Activated CD4-positive, CD25-positive, alpha-beta regulatory T cell treated with anti-CD3 and anti-CD28 coated beads, Interleukin-2, amount 50 U/mL, for 24 hours (primary cell): ENCODE measurements around the gene IQCK.
"Not testable (repeated sequence)": the region's sequence is repeated elsewhere in the genome, so short reads cannot be mapped to it uniquely, and the experiment has no call there.

Experiments used
- ATAC-seq, 2 donors: fragments of 150-1000 bp; cut with Tn5 transposase; one replicate each; pipeline ENCODE4 v1.10.0; 2021; ENCODE audit warnings: mild to moderate bottlenecking in 1 of 2, moderate library complexity in 1 of 2

The IQCK gene

DNA sequence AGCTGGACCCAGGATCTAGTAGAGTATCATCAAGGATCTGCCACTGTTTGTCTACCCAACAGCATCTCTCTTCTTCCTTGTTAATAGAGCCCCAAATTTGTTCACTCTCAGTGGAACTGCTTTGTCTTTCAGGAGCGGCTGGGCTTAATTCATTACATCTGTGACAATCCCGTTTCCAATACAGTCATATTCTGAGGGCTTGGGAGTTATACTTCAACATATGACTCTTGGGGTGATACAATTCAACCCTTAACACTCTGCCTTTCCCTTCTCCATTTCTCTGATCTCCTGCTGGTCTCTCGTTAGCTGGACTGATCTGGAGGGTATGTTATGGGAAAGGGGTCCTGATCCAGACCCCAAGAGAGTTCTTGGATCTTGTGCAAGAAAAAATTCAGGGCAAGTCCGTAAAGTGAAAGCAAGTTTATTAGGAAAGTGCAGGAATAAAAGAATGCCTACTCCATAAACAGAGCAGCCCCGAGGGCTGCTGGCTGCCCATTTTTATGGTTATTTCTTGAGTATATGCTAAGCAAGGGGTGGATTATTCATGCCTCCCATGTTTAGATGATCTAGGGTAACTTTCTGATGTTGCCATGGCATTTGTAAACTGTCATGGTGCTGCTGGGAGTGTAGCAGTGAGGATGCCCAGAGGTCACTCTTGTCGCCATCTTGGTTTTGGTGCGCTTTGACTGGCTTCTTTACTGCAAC lies 42.4 kb downstream of the IQCK start:
- ATAC-seq = no peak

- ATAC-seq = no peak
Measured at GRCh38 chr16:19765860-19766553, 47.9 kb downstream of the IQCK start.

DNA sequence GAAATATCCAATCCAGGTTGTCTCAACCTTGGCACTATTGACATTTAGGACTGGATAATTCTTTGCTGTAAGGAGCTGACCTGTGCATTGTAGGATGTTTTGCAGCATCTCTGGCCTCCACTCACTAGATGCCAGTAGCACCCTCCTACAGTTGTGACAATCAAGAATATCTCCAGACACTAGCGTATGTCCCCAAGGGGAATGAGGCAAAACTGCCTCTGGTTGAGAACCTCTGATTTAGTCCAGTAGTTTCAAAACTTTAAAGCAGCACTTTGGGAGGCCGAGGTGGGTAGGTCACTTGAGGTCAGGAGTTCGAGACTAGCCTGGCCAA lies 48.4 kb downstream of the IQCK start:
- no peak for ATAC-seq

DNA sequence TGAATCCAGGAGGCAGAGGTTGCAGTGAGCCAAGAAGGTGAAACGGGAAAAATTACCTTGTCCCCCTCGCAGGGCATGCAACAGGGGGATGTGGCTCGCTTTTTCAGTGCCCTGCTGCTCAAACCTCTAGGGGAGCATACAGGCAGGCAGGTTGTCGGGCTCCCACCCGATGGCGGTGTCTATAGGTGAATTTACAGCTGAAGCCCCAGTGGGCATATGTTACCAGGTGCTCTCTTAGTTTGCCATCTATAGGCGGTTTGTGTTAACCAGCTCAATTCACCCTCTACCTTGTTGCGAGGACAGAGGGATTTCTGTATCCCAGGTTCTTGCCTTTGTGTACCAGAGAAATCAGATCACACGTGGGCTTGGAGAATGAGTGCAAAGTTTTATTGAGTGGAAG lies 48.9 kb downstream of the IQCK start:
- ATAC-seq = no peak

DNA sequence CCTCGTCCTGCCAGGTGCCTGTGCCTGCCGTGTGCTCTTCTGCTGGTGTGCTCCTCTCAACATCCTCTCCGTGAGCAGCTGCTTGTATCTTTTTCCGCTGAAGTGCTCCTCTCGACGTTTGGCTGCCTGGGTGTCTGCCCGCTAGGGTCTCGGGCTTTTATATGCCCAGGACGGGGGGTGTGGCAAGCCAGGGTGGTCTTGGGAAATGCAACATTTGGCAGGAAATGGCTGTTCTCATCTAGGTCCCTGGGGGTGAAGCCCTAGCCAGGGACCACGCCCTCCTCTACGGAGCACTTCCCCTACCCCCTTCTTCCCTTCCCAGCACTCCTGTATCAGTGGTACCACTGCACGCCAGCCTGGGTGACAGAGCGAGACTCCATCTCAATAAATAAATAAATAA lies 49.4 kb downstream of the IQCK start:
- ATAC-seq = no peak

- no peak for ATAC-seq
Measured at GRCh38 chr16:19769239-19769638, 51.2 kb downstream of the IQCK start.

DNA sequence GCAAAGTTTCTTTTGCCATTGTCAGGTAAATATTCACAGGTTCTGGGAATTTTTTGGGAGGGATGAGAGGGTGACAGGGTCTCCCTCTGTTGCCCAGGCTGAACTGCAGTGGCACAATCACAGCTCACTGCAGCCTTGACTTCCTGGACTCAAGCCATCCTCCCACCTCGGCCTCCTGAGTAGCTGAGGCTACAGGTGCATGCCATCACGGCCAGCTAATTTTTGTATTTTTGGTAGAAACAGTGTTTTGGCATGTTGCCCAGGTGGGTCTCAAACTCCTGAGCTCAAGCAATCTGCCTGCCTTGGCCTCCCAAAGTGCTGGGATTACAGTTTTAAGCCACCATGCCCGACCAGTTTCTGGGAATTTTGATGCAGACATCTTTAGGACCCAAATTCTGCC lies 53.0 kb downstream of the IQCK start:
- ATAC-seq = no peak

GRCh38 chr16:19771796-19772195 lies 53.7 kb downstream of the IQCK start:
- no peak for ATAC-seq

GRCh38 chr16:19774024-19774423 lies 56.0 kb downstream of the IQCK start:
- no peak for ATAC-seq

DNA sequence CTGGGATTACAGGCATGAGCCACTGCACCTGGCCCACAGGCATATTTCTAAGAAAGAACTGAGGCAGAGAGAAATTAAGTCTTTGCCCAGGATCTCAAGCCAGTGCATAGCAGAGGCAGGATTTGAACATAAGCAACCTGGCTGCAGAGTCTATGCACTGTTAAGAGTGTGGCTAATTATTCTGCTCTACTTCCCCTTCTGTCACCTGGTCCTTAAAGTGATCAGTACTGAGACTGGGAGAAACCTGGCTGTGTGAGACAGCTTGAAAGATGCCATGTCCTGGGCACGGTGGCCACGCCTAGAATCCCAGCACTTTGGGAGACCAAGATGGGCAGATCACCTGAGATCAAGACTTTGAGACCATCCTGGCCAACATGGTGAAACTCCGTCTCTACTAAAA lies 58.1 kb downstream of the IQCK start:
- ATAC-seq = no peak

DNA sequence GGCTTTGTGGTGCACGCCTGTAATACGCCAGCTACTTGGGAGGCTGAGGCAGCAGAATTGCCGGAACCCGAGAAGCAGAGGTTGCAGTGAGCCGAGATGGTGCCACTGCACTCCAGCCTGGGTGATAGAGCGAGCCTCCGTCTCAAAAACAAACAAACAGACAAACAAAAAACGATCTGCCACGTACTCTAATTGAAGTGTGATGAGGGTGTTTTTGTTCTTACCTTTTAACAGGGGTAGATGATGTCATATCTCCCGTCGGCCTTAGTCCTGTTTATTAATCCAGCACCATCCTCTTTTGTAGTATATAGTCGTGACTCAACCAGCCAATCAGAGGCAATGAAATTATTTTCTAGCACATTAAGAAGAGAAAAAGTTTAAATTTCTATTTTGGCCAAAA lies 58.5 kb downstream of the IQCK start:
- no peak for ATAC-seq

DNA sequence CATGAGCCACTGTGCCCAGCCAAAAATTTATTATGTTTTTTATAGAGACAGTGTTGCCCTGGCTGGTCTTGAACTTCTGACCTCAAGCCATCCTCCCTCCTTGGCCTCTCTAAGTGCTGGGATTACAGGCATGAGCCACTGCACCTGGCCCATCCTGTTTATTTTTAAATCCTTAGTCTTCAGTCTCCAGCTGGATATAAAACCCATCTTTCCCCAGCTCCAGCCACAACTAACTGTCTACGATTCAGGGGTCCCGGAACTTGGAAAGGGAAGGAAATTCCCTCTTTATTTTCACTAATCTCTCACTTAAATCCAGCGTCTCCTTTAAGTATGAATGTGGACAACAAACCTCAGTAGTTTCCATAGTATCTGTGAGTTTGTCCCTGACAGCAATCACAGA lies 62.2 kb downstream of the IQCK start:
- no peak for ATAC-seq

- ATAC-seq = no peak
Measured at GRCh38 chr16:19781226-19781625, 63.2 kb downstream of the IQCK start.

DNA sequence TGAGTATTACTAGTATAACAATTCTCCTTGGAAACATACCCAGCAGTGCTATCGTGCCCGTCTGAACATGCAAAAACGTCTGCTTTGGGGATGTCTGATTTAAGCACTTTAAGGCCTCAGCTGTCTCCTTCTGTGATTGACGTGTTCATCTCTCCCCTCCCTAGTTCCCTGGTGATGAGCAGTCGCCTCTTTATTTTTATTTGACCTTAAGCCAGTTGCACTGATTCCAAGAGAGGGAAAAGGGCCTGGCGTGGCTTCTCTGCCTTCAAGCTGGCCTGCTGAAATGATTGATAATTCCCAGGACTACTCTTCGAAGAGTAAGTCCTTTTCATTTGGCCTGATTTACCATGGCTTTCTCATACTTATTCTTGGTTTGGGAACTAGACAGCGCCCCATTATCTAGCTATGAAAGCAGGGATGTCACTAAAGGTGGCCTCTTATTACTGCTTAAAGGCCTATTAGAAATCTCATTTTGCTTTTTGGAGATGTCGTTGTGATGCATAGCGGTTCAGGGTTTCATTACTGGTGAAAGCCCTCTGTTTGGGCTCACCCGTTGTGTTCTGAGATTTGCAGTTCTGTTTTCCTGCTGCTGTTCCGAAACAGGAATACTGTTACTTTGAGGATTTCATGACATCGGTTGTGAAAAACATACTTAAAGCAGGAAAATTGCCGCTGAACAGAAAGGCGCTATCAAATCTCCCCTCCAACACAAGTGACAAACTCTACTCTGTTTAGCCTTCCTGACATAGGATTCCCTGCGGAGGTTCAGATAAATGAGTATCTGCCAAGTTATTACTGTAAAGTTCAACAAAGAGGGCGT lies 65.5 kb downstream of the IQCK start:
- ATAC-seq = no peak

GRCh38 chr16:19784183-19784736 lies 66.2 kb downstream of the IQCK start:
- ATAC-seq = no peak

GRCh38 chr16:19785081-19785480 lies 67.0 kb downstream of the IQCK start:
- ATAC-seq = no peak

DNA sequence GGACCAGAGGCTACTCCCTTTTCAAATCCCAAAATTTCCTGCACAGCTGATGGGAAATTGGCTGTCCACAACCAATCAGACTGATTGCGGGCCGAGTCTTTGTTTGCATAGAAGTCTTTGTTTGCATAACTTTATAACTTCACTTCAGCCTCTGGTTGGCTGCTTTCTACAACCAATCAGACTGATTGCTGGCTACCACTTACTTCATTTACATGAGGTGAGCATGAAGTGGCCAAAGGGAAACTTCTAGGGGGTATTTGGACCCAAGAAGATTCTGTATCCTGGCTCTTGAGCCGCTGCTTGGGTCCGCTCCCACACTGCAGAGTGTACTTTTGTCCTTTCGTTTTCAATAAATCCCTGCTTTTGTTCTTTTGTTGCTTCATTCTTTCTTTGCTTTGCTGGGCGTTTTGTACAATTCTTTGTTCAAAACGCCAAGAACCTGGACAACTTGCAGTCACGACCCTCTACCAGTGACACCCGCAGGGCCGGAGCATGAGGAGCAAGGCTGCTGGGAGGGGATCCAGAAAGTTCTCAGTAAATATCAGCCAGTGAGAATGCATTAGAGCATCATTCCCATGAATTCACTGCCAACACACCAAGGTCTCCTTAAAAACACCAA lies 67.5 kb downstream of the IQCK start:
- ATAC-seq = no peak

DNA sequence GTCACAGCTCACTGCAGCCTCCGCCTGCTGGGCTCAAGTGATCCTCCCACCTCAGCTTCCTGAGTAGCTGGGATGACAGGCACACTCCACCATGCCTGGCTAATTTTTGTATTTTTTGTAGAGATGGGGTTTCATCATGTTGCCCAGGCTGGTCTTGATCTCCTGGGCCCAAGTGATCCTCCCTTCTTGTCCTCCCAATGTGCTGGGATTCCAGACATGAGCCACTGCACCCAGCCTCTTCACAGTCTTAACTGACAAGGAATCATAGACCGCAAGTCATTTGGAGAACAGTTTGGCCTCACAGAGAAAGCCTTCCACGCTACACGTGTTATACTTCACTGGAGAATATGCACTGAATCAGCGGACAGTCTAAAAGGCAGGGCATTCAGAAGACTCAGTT lies 83.3 kb downstream of the IQCK start:
- not testable (repeated sequence) for ATAC-seq

GRCh38 chr16:19801824-19802223 lies 83.8 kb downstream of the IQCK start:
- ATAC-seq = not testable (repeated sequence)

GRCh38 chr16:19802612-19803011 lies 84.5 kb downstream of the IQCK start:
- ATAC-seq = no peak

DNA sequence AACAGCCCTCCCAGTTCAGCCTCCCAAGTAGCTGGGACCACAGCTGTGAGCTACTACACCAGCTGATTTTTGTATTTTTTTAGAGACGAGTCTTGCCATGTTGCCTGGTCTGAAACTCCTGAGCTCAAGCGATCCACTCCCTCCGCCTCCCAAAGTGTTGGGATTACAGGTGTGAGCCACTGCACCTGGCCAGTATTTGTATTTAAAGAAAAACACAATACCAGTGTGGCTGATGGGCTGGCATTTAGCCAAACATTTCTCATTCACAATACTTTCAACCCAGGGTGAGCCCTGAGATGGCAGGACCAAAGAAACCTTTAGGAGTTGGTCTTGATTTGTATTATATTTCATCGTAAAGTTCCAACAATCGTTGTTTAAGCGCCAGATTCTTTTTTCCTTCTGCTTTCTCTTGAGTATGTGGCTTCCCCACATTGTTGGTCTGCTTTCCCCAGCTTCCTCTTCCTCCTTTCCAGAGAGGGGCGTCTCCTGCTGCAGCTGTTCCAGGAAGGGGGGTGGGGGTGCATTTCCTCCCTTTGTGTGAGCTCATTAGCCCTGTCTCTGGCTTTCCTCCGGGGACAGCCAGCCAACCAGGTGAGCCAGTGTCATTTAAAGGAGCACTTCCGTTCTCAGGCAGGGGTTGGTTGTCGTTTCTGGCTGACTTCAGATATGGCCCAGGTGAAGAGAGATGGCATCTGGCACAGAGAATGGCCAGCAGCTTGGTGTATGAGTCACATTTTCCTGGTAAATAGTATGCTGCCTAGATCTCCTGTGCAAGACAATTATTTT lies 86.7 kb downstream of the IQCK start:
- ATAC-seq = peak; percentile 32 to 70

DNA sequence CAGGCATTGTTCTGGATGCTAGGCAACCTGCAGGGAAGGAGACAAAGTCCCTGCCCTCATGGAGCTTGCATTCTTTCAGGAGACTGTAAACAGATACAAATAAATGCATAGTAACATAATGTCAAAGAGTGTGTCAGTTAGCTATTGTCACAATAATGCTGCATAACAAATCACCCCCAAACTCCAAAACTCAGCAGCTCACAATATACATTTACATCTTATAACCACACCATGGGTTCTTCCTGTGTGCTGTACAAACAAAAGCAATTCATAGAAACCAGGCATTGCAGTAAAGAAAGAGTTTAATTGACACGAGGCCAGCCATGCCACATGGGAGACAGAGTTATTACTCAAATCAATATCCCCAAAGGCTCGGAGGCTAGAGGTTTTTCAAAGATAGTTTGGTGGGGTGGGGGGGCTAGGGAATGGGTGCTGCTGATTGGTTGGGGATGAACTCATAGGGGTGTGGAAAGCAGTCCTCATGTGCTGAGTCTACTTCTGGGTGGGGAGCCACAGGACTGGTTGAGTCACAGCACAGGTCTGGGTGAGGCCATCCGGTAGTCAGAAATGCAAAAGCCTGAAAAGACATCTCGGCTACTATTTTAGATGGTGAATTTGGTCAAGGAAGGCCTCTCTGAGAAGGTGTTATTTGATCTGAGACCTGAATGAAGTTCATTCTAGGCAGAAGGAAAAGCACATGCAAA lies 87.5 kb downstream of the IQCK start:
- ATAC-seq = no peak
